B cell (primary cell): ENCODE results near the gene SRR. TPM values are rescaled to one million over a fixed set of nuclear protein-coding genes. Genes with fewer than 3 reads are reported as not detected.

Experiments used
- ATAC-seq: fragments of 200-7000 bp; cut with Tn5 transposase; one replicate; pipeline ENCODE4 v1.10.0; 2021; ENCODE audit warnings: low read depth, mild to moderate bottlenecking, moderate number of reproducible peaks, moderate library complexity
- CTCF ChIA-PET: fragments of 350-600 bp; sonication (Branson Sonifier 250); formaldehyde crosslinking; loops from one replicate; lab custom pipeline; 2021; ENCODE audit warnings: antibody characterized with exemption, inconsistent platforms; lab: Charles Lee
- POLR2A ChIA-PET: fragments of 350-600 bp; sonication (Branson Sonifier 250); formaldehyde crosslinking; loops from one replicate; lab custom pipeline; 2021; ENCODE audit warnings: antibody characterized with exemption; lab: Charles Lee
- DNase-seq: peaks from one replicate; pipeline ENCODE4 v3.0.0; 2013
- H2AFZ ChIP-seq: 2 replicates; pipeline ENCODE4 v1.6.1; 2012; ENCODE audit warnings: mild to moderate bottlenecking, low read depth, low read length; ENCODE audit not compliant: insufficient read depth, poor library complexity, severe bottlenecking
- H3K27ac ChIP-seq, 2 donors: 1 replicate in 1 of 2; 2 replicates in 1 of 2; pipeline ENCODE4 v1.5.1; 2012 to 2013; ENCODE audit warnings: low read length in 2 of 2, mild to moderate bottlenecking in 2 of 2, moderate library complexity in 1 of 2
- H3K27me3 ChIP-seq, 4 experiments: fragments of 200-600 bp in 1 of 4; sonication (generic) in 1 of 4; replicated peaks in 1 of 4; 1 replicate in 2 of 4; 2 replicates in 2 of 4; pipeline versions ENCODE4 v1.6.1 to v1.7.0; 2013 to 2016; ENCODE audit warnings: low read length in 3 of 4, mild to moderate bottlenecking in 2 of 4, mixed read lengths in 1 of 4, moderate library complexity in 1 of 4; ENCODE audit not compliant: insufficient read depth in 4 of 4, control insufficient read depth in 3 of 4; ENCODE audit errors: control extremely low read depth in 1 of 4
- H3K36me3 ChIP-seq, 2 experiments: replicated peaks in 1 of 2; 1 replicate in 1 of 2; 2 replicates in 1 of 2; pipeline versions ENCODE4 v1.6.1 to v1.7.1; 2013; ENCODE audit warnings: low read length in 1 of 2; ENCODE audit not compliant: insufficient read depth in 2 of 2, control insufficient read depth in 1 of 2; ENCODE audit errors: control extremely low read depth in 1 of 2, extremely low read depth in 1 of 2
- H3K4me1 ChIP-seq, 2 donors: fragments of 200-600 bp in 1 of 2; sonication (generic) in 1 of 2; 1 replicate in 1 of 2; 2 replicates in 1 of 2; pipeline versions ENCODE4 v1.5.1 to v1.6.1; 2013 to 2017; ENCODE audit warnings: low read length in 2 of 2; ENCODE audit not compliant: control insufficient read depth in 2 of 2, insufficient read depth in 2 of 2
- H3K4me2 ChIP-seq: replicated peaks from 2 replicates; pipeline ENCODE3; 2012; ENCODE audit warnings: mild to moderate bottlenecking, low read depth, low read length; ENCODE audit not compliant: poor library complexity, severe bottlenecking
- H3K4me3 ChIP-seq, 5 experiments: fragments of 200-600 bp in 1 of 5; sonication (generic) in 1 of 5; 1 replicate in 3 of 5; 2 replicates in 2 of 5; pipeline versions ENCODE4 v1.5.1 to v1.7.0; 2011 to 2016; ENCODE audit warnings: low read length in 4 of 5, mild to moderate bottlenecking in 4 of 5, low read depth in 2 of 5, control low read depth in 1 of 5, moderate library complexity in 1 of 5; ENCODE audit not compliant: insufficient read depth in 1 of 5; ENCODE audit errors: control extremely low read depth in 1 of 5, extremely low read depth in 1 of 5
- H3K79me2 ChIP-seq: fragments of 200-600 bp; sonication (generic); one replicate; pipeline ENCODE4 v1.6.0; 2016; ENCODE audit warnings: low read length; ENCODE audit not compliant: control insufficient read depth, insufficient read depth
- H3K9ac ChIP-seq: fragments of 200-600 bp; sonication (generic); 2 replicates; pipeline ENCODE4 v1.6.1; 2017; ENCODE audit warnings: mild to moderate bottlenecking, low read length, moderate library complexity
- H3K9me3 ChIP-seq, 3 donors: one replicate each; pipeline versions ENCODE4 v1.6.1 to v1.7.1; 2013; ENCODE audit warnings: low read length in 2 of 3; ENCODE audit not compliant: control insufficient read depth in 2 of 3, insufficient read depth in 1 of 3; ENCODE audit errors: control extremely low read depth in 1 of 3
- H4K20me1 ChIP-seq: 2 replicates; pipeline ENCODE4 v1.6.0; 2012; ENCODE audit warnings: mild to moderate bottlenecking, low read length; ENCODE audit not compliant: insufficient read depth, control insufficient read depth, poor library complexity, severe bottlenecking
- H3K27ac Mint-ChIP-seq: one replicate; pipeline ENCODE4 v1.8.0; 2021; ENCODE audit warnings: mixed read lengths
- H3K27me3 Mint-ChIP-seq: one replicate; pipeline ENCODE4 v1.8.0; 2021; ENCODE audit warnings: mixed read lengths
- H3K4me1 Mint-ChIP-seq: one replicate; pipeline ENCODE4 v1.8.0; 2021; ENCODE audit warnings: mixed read lengths
- H3K4me3 Mint-ChIP-seq: one replicate; pipeline ENCODE4 v1.8.0; 2021; ENCODE audit warnings: mixed read lengths
- H3K9me3 Mint-ChIP-seq: one replicate; pipeline ENCODE4 v1.8.0; 2022; ENCODE audit warnings: mixed read lengths; ENCODE audit not compliant: insufficient read depth
- EZH2 ChIP-seq: IDR thresholded peaks from 2 replicates; pipeline ENCODE4 v1.6.1; 2012; ENCODE audit warnings: borderline replicate concordance, low read depth, mild to moderate bottlenecking, moderate library complexity, low read length; ENCODE audit not compliant: insufficient read depth, poor library complexity, severe bottlenecking
- WGBS: methylation state at CpG from one replicate; pipeline ENCODE4 v1.1.5; 2013; ENCODE audit warnings: missing lambda C conversion rate; ENCODE audit not compliant: insufficient coverage; 5-methylcytosine and 5-hydroxymethylcytosine counted together
- intact Hi-C: fragments of 100-400 bp; cut with micrococcal nuclease; formaldehyde crosslinking; loops from one replicate; pipeline ENCODE4 v1.10.0; 2022
- polyA plus RNA-seq: library from polyadenylated mRNA; depleted of rRNA; stranded (reverse); fragments of >200 nt; gene quantifications from 2 replicates; pipeline ENCODE4 v1.2.3, GENCODE V29; 2012
- total RNA-seq, 2 donors: library from RNA; stranded (reverse); fragments of 120-200 nt in 1 of 2; gene quantifications; 1 replicate in 1 of 2; 2 replicates in 1 of 2; pipeline versions ENCODE4 v1.2.3 to v1.2.4, GENCODE V29; 2013 to 2022
- TF ChIP-seq, protein P1 (sequence below): fragments of 200-600 bp; IDR thresholded peaks from one replicate; pipeline ENCODE4 v1.8.0; 2022; ENCODE audit warnings: antibody characterized with exemption, mild to moderate bottlenecking

The SRR gene
- total and polyA plus RNA-seq, 2 donors (not counting 1 experiment from before 2014, with no cell fraction given): 2.6 to 5.1 TPM

GRCh38 chr17:2282297-2282873 lies 21.4 kb upstream of the SRR start:
- H3K79me2 ChIP-seq: peaks cover 7% of the 10 kb centered on the region
- DNase-seq: peak; percentile 71
- ChIA-PET CTCF (interaction anchor here (0.7 to 4.3 kb wide), 16 partner anchors 12 to 400 kb away, joined by 3 to 35 read pairs (median 4); partner anchors contain the start of genes HIC1, SMG6, SRR and TSR1), POLR2A (no interaction called here)
- H3K4me2 ChIP-seq: no peak overlapping the region
- no peaks in the 10 kb centered on the region for H3K4me1 ChIP-seq
- H3K4me1 Mint-ChIP-seq: no peaks in the 10 kb centered on the region
- no peaks in the 10 kb centered on the region for H3K27me3 Mint-ChIP-seq
- peak; percentile 41 for ATAC-seq
- no peaks in the 10 kb centered on the region for H3K9me3 ChIP-seq
- no peak overlapping the region for H3K27ac ChIP-seq
- H3K27ac Mint-ChIP-seq: peak overlapping the region; percentile 46
- no peak overlapping the region for H3K4me3 Mint-ChIP-seq
- TF ChIP-seq, protein P1, sequence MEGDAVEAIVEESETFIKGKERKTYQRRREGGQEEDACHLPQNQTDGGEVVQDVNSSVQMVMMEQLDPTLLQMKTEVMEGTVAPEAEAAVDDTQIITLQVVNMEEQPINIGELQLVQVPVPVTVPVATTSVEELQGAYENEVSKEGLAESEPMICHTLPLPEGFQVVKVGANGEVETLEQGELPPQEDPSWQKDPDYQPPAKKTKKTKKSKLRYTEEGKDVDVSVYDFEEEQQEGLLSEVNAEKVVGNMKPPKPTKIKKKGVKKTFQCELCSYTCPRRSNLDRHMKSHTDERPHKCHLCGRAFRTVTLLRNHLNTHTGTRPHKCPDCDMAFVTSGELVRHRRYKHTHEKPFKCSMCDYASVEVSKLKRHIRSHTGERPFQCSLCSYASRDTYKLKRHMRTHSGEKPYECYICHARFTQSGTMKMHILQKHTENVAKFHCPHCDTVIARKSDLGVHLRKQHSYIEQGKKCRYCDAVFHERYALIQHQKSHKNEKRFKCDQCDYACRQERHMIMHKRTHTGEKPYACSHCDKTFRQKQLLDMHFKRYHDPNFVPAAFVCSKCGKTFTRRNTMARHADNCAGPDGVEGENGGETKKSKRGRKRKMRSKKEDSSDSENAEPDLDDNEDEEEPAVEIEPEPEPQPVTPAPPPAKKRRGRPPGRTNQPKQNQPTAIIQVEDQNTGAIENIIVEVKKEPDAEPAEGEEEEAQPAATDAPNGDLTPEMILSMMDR: peak; percentile 79
- no peak for TF ChIP-seq EZH2
- H2AFZ ChIP-seq: no peak overlapping the region
- H3K27me3 ChIP-seq: no peaks in the 10 kb centered on the region
- H3K9me3 Mint-ChIP-seq: no peaks in the 10 kb centered on the region
- H3K9ac ChIP-seq: no peak overlapping the region
- intact Hi-C loops: loop anchor here (1.0 to 10.0 kb wide), 3 partner anchors 224 to 398 kb away; no protein-coding TSS in a partner anchor
- no peak overlapping the region for H3K4me3 ChIP-seq
- no peaks in the 10 kb centered on the region for H4K20me1 ChIP-seq
- H3K36me3 ChIP-seq: peaks cover 25 to 51% of the 10 kb centered on the region in 2 experiments
- WGBS: 95% methylated on average over 4 of the region's 7 CpGs

DNA sequence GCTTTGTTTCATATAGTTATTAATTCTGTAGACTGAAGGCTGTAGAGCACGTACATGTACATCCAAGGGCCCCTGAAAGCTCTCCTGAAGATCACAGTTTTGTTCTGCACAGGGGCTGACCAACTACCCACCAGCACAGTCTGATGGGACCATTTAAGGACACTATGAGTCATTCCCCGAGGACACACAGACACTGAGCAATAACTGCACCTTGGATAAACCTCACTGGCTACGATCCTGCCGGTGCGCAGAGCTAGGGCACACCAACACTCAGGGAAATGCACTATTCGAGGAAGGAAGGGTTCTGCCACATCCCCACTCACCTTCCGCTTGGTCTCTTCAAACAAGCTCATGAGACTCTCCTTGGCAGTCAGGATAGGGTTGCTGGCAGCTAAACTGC lies 20.4 kb upstream of the SRR start:
- no peaks in the 10 kb centered on the region for H3K27me3 Mint-ChIP-seq
- peak overlapping the region; percentile 32 for H3K27ac Mint-ChIP-seq
- no peak for ATAC-seq
- POLR2A ChIA-PET: no interaction called here
- no peak overlapping the region for H3K4me3 Mint-ChIP-seq
- intact Hi-C loops: loop anchor here (10.0 kb wide), 1 partner anchor 399 kb away; no protein-coding TSS in a partner anchor
- no peaks in the 10 kb centered on the region for H3K4me1 ChIP-seq
- peaks cover 25 to 60% of the 10 kb centered on the region in 2 experiments for H3K36me3 ChIP-seq
- H4K20me1 ChIP-seq: no peaks in the 10 kb centered on the region
- H3K9me3 Mint-ChIP-seq: no peaks in the 10 kb centered on the region
- H3K27me3 ChIP-seq: no peaks in the 10 kb centered on the region
- no peak overlapping the region for H2AFZ ChIP-seq
- H3K4me2 ChIP-seq: no peak overlapping the region
- H3K27ac ChIP-seq: no peak overlapping the region
- DNase-seq: no peak
- no peaks in the 10 kb centered on the region for H3K9me3 ChIP-seq
- peaks cover 7% of the 10 kb centered on the region for H3K79me2 ChIP-seq
- TF ChIP-seq, protein P1: no peak
- no peak for TF ChIP-seq EZH2
- H3K9ac ChIP-seq: no peak overlapping the region
- H3K4me3 ChIP-seq: no peak overlapping the region
- 96% methylated on average over 7 of the region's 7 CpGs for WGBS
- CTCF ChIA-PET: interaction anchor here (0.6 to 4.3 kb wide), 18 partner anchors 9 to 401 kb away, joined by 3 to 35 read pairs (median 4); partner anchors contain the start of genes HIC1, SMG6, SRR and TSR1
- no peaks in the 10 kb centered on the region for H3K4me1 Mint-ChIP-seq
